DMS53 treated with DMSO at 0.1 percent for 48 hours (cell line): Measurements from ENCODE around the gene PRKCH.
A peak's percentile ranks its signal among the peaks of the same experiment; 100 is the strongest.

ENCODE experiments used
- DNase-seq: peaks from one replicate; lab custom pipeline; 2025; ENCODE audit not compliant: unreplicated experiment; lab: John Stamatoyannopoulos, UW

The PRKCH gene

GRCh38 chr14:61561657-61562276, 240.4 kb downstream of the PRKCH start:
- peak; percentile 58 for DNase-seq

- no peak for DNase-seq
Observed at GRCh38 chr14:61562321-61563161, 241.2 kb downstream of the PRKCH start.

DNA sequence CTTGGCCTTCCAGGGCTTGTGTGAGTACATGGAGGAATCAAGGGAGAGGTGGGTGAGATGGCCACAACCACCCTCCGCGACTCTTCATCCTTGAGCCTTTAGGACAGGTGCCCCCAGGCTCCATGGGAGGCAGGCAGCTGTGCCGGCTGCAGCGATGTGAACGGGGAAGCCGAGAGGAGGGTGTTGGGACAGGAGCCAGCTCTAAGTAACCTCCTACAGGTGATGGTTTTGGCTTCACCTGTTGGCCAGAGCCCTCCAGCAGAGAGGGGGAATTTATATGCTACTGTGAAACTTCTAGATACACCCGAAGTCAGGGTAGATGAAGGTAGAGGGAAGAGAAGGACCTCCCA, 241.8 kb downstream of the PRKCH start:
- no peak for DNase-seq

GRCh38 chr14:61563880-61564617, 242.7 kb downstream of the PRKCH start:
- DNase-seq, result no peak

GRCh38 chr14:61564618-61565091, 243.3 kb downstream of the PRKCH start:
- no peak for DNase-seq

DNA sequence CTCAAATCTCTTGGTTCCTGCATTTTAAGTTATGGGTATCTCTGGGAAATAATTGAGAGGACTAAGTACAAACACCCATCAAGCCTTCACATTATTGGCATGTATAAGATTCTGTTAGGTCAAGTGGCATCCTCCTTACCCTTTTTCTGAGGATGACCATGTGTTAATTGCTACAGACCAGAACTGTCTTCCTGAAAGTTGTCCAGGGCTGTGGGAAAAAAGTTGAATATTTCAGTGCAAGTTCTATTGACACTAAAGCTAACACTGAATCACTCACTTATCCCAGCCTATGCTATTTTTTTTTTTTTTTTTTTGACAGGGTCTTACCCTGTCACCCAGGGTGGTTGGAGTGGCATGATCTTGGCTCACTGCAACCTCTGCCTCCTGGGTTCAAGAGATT, 243.8 kb downstream of the PRKCH start:
- DNase-seq, result no peak

DNA sequence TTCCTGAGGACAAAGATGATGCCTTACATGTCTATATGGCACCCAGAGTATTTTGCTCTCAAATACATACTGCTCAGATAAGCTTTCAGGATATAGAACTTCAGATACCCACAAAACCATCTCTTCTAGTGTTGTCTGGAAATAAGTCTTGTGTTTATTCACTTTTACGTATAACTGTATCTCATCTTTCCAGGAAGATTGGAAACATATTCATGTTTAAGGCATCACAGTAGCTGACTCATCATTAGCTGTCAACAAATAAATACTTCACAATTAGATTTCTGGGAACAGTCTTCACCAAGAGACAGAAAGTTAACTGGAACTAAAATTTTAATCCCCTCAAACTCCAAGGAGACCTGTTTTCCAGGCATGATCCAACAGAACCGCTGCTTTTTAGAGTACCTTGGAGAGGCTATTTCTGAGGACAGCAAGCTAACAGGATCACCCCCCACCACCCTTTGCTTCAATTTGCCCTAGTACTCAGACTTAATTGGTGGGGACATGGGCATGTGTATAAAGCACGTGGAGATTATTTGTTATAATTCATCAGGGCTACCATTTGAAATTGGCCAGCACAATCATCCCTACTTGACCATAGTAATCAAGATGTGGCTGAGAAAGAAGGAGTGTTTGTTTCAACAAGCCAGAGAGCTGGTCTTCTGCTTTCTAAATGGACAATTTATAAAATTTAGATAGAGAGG, 244.6 kb downstream of the PRKCH start:
- no peak for DNase-seq

- no peak for DNase-seq
Observed at GRCh38 chr14:61566537-61567225, 245.3 kb downstream of the PRKCH start.

GRCh38 chr14:61567838-61568571, 246.6 kb downstream of the PRKCH start:
- DNase-seq, result peak; percentile 8

DNA sequence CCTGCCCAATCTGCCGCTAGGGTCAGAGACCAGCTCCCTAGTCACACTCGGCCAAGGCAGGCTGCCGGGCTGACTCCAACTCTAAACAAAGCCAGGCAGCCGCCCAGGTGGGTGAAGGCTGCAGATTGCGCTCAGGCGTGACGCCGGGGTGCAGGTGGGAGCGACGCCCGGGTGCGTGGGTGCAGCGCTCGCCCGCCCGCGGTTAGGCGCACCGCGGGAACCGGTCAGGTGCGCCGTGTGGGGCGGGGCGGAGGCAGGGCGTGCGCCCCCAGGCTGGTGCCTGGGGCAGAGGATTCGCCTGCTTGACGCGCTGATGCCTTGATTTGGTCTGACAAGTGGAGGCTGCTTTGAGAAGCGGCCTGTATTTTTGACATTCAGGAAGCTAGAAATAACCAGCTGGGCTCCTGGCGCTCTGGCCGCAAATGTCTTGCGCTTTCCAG, 247.2 kb downstream of the PRKCH start:
- peak; percentile 24 for DNase-seq

GRCh38 chr14:61569308-61569707, 247.9 kb downstream of the PRKCH start:
- no peak for DNase-seq

GRCh38 chr14:61569812-61570548, 248.6 kb downstream of the PRKCH start:
- DNase-seq, result no peak

DNA sequence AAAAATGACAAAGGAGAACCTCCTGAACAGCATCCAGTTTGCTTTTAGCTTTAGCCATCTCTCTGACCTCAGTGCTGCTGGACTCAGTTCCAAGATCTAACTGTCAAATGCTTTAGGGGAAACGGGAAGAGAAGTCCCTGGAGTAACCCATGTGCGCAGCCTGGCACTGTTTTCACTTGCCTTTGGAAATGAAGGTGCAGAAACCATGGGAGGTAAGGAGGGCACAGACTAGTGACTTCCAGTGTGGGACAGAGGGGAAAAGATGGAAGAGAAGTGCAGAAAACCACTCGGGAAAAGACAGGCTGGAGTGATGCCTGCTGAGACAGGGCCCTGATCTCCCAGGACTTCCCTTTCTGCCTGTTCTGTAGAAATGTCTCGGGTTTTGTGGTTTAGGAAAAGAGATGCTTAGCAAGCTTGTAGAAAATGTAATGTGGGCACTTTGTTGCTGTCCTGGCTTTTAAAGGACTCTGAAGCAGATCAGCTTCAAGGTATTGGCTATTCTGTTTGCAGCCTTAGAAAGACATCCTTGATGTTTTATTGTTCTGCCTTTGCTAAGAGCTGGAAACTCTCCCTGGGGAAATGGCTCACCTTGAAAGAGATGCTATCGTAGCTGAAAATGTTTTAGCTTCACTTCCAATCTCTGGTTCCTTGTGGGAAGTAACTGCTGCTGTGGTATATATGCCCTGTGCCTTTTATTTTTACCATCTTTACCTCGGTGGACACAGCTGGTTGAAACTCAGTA, 249.3 kb downstream of the PRKCH start:
- no peak for DNase-seq

DNA sequence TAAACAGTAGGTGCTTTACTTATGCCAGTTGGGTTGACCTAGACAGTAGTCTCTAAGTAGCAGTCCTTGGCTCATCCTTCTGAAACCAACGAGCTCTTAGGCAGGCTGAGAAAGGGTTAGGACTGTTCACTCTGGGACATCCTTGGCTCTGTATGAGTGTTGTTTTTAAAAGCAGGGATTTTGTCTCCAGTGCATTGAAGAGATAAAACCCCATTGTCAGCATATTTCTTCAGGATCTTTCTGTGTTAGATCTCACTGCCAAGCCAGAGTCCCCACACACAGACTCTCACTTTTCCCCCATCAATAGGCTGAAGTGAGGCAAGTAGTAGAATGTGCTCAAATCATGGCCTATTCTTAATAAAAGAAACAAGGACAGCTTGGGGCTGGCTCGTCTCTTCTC, 250.5 kb downstream of the PRKCH start:
- no peak for DNase-seq

DNA sequence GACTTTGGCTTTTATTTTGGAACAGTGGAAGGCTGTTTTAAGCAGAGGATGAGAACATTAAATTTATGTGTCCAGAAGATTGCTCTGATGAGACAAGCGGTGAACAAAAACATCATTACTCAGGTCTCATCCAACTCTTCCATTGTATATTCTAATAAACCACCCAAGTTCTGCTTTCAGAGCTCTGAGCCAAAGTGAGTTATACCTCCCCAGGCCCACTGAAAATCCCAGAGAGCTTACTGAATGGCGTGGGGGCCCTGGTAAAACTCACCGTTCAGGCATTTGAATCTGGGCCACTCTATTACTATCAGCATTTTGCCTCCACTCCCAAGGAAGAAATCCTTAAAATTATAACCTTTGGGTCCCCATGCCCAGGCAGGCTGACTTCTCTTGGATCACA, 251.9 kb downstream of the PRKCH start:
- DNase-seq, result no peak

- no peak for DNase-seq
Observed at GRCh38 chr14:61573748-61574513, 252.6 kb downstream of the PRKCH start.

DNA sequence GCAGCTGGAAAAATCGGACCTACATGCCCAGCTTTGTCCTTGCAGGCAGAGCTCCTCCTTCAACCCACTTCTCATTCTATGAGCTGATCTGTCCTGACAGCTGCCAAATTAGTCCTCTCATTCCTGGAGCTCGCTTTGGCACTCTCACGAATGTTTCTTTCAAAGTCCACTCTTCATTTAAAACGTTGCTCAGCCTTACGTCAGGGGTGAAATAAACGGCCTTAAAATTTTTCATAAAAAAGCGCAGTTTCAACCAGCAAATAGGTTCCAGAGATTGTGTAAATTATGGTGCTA, 253.1 kb downstream of the PRKCH start:
- DNase-seq, result no peak

DNA sequence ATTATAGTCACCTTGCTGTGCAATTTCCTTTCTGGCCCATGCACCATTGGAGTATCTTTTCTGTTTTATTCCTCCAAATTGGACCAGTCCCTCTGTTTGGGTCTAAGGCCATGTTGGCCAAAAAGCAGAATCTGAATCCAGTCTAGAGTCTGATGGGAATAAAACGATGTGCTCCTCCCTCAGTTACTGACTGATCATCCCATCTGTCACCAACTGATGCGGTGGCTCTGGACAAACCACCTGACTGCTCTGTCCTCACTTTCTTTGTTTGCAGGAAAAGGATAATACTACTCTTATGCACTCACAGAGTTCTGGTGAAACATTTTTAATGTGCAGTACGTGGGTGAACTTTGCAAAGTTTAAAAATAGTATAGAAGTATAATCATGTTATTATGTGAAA, 253.7 kb downstream of the PRKCH start:
- no peak for DNase-seq
